Breast epithelium (tissue), 3 donors: Measurements from ENCODE around the gene ANKRD1.

Experiments
- CTCF ChIP-seq, 3 donors: fragments of 450-650 bp; IDR thresholded peaks; one replicate each; pipeline ENCODE4 v1.5.1; 2016 to 2017; ENCODE audit warnings: antibody characterized with exemption in 3 of 3, mild to moderate bottlenecking in 3 of 3, moderate library complexity in 3 of 3
- POLR2A ChIP-seq: fragments of 450-650 bp; IDR thresholded peaks from one replicate; pipeline ENCODE4 v1.6.1; 2016; ENCODE audit warnings: antibody characterized with exemption, mild to moderate bottlenecking, moderate library complexity
- POLR2AphosphoS5 ChIP-seq, 3 donors: sonication (generic); formaldehyde crosslinking; IDR thresholded peaks; one replicate each; pipeline ENCODE4 v1.6.1; 2017; ENCODE audit warnings: antibody characterized with exemption in 3 of 3

- TF ChIP-seq CTCF (IDR thresholded peaks at IDR 0.05) (no peak), POLR2AphosphoS5 (IDR thresholded peaks at IDR 0.05) (no peak), POLR2A (no peak)
These were observed 5.7 kb downstream of the ANKRD1 start for GRCh38 chr10:90914992-90915765.
